ENCODE measurements around the gene RBM39. TPM values are rescaled to one million over a fixed set of nuclear protein-coding genes. Genes with fewer than 3 reads are reported as not detected.

Gene RBM39
- total and polyA plus RNA-seq, 9 of the 15 experiments (the other 6 are each of a cell fraction or from before 2014, with no cell fraction given), result 143 to 319 (median 228) TPM

DNA sequence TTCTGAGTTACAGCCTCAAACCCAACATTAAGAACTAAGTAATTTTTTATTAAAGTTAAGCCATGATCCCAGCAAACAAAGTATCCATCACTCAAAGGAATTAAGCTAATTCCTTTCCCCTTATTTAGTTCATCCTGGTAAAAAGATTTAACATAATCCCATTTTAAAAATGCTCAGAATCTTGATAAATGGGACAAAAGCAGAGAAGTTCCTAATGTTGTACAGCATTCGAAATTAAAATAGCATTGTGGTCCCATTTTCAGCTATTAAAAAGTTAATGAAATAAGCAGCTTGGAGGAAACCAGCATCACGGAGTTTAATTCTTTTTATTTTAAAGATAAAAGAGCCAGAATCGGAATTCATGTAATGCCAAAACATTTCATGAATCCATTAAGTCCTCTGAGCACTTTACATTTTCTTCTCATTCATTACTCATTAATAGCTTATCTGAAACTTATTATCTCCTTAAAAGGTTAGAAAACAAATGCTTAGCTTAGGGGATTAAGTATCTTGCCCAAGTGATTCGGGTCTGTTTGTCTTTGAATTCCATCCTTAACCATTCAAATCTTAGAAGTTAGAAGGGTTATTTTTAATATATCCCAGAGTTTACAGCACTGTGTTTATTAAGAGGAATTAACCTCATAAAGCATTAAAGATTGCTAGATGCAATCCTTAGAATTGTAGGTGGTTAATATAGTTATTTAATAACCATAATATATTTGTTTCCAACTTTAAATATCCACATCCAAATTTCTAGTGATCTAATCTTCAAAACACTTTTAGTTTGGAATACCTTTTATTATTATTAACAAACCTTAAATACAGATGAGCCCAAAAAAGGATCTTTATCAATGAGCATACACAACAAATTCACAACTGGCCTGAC lies 11.2 kb downstream of the RBM39 start:
- H3K27ac ChIP-seq (ENCODE audit: extremely low read depth, low read depth, low read length), result no peak overlapping the region
- 83% methylated on average over 4 of the region's 4 CpGs for WGBS (ENCODE audit: insufficient coverage, low coverage, missing lambda C conversion rate)
- H3K4me1 ChIP-seq (replicated peaks in 1 of 2; ENCODE audit: control insufficient read depth in 2 of 2, insufficient read depth in 2 of 2, low read length in 2 of 2), result peaks cover 0 to 2% of the 10 kb centered on the region in 2 experiments; a peak in 2 of 5 replicates
- no peak overlapping the region for H2AFZ ChIP-seq (ENCODE audit: low read depth, low read length)
- peaks cover 41% of the 10 kb centered on the region for H4K20me1 ChIP-seq (replicated peaks; ENCODE audit: control insufficient read depth, insufficient read depth, low read length)
- no peaks in the 10 kb centered on the region for H3K9me1 ChIP-seq (ENCODE audit: control insufficient read depth, insufficient read depth, low read length)
- H3K36me3 ChIP-seq (ENCODE audit: control insufficient read depth, insufficient read depth, low read length), result peaks cover 98% of the 10 kb centered on the region
- no peak for TF ChIP-seq TFAP4 (CRISPR knock-in tag; IDR thresholded peaks at IDR 0.05; ENCODE audit: borderline replicate concordance)
- no peak for TF ChIP-seq ZFPM2 (CRISPR knock-in tag; IDR thresholded peaks at IDR 0.05)
- no peak for TF ChIP-seq AFF4 (CRISPR knock-in tag; IDR thresholded peaks at IDR 0.05)
- peak; percentile 81; the same call in 1 of the 2 replicates for TF ChIP-seq SRSF1 (IDR thresholded peaks at IDR 0.05; ENCODE audit: low read depth, low read length)
- POLR2A ChIA-PET, result interaction anchor here (0.6 to 7.4 kb wide), 7 partner anchors 9 to 153 kb away, joined by 3 to 99 read pairs (median 7); partner anchors contain the start of gene RBM39
- no peaks in the 10 kb centered on the region for H3K27me3 ChIP-seq (ENCODE audit: control insufficient read depth in 2 of 2, insufficient read depth in 2 of 2, low read length in 2 of 2)
- CTCF ChIA-PET (ENCODE audit: low intra/inter-chr PET ratio), result no interaction called here
- H3K9ac ChIP-seq (ENCODE audit: insufficient read depth in 1 of 2, low read depth in 2 of 2, low read length in 2 of 2), result no peak overlapping the region
- FAIRE-seq (no peak), DNase-seq (ENCODE audit: extremely low read depth in 1 of 4, low spot score in 3 of 4) (no peak), ATAC-seq (no peak)
- no peak overlapping the region for H3K4me2 ChIP-seq (ENCODE audit: insufficient read depth, low read length)
- intact Hi-C loops (cut with micrococcal nuclease), result no loop called here
- peaks cover 93% of the 10 kb centered on the region for H3K79me2 ChIP-seq (ENCODE audit: control insufficient read depth, insufficient read depth, low read length)
- H3K4me3 ChIP-seq, result no peak overlapping the region
- in situ Hi-C loops (cut with MboI), result no loop called here
- no TSS peak for BruUV-seq (replicated peaks)
- no peaks in the 10 kb centered on the region for H3K9me3 ChIP-seq (replicated peaks; ENCODE audit: control insufficient read depth, insufficient read depth, low read depth, low read length)
